GM18951 (cell line): Measurements from ENCODE around the gene TFF2.

Experiments used
- POLR2A ChIP-seq: IDR thresholded peaks from 4 replicates; pipeline ENCODE4 v1.6.1; 2011; ENCODE audit warnings: mild to moderate bottlenecking; ENCODE audit not compliant: insufficient read length, insufficient read depth; ENCODE audit errors: extremely low read depth
- in situ Hi-C: fragments of 300-500 bp; cut with MboI; formaldehyde crosslinking; loops from one replicate; pipeline ENCODE4 v1.12.0; 2022; ENCODE audit warnings: low sequenced_read_pairs, mixed read lengths, inconsistent platforms; ENCODE audit not compliant: unreplicated experiment

Gene TFF2

DNA sequence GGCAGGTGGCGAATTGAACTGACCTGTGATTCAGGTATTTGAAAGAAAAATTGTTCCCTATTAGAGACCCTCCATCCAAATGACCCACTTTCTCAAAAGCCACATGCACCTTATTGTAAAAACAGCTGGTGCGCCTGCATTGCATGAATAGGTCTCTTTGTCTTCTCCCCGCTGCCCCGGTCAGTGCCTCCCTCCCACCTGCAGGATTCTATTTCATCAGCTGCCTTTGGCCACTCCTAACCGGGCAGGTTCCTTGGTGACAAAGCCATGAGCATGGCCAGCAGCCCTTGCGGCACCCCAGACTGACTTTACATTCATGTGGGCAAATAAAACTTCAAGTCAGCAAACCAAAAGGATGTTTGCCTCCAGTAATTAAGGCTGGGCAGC, 38.6 kb upstream of the TFF2 start:
- in situ Hi-C loops = no loop called here
- TF ChIP-seq POLR2A = no peak

DNA sequence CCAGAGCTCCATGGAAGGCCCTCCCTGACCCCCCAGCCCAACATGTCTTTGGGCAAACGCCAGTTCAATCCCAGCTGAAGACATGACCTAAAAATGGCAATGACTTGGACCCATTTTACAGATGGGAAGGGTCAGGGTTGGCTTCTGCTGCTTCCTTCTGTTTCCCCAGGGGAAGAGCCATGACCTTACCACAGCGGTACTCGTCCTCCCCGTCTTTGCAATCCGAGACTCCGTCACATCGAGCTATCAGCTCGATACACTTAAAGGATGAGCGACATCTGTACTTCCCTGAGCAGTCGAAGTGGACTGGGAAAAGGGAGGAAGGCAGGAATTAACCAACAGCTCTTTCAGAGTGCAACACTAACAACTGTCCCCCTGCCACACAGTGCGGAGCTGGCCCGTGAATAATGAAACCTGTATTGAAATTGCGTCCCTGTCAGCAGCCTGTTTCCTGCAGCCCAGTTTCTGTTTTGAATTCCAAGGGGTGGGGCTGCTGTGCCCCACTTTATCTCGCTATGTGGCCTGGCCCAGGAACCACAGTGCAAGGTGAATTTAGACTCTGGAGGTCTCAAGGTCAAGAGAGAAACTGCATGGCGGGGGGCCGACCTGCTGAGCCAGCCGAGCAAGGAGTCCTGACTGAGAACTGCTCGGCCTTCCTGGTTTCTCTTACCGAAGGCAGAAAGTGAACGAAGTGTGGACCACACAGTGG, 38.1 kb upstream of the TFF2 start:
- in situ Hi-C loops = no loop called here
- TF ChIP-seq POLR2A = no peak

DNA sequence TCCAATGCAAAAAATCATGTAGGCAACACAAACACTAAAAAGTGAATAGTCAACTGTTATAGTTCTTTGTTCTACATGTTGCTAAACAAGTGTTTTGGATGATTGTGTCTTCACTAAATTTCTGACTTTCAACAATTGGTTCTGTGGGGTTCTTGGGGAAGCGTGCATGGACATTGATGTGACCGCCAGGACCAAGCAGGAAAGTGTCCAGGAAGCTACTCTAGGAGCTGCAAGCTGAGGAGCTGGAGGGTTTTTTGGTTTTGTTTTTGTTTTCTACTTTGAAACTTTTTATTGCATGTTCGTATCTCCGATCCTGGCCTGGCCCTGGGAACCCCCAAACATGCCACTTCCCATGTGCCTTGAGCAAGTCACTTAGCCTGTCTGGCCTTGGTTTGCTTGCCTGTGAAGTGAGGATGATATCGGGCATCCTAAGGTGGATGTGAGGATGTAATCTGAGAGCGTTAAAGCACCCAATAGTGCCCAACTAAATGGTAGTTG, 37.1 kb upstream of the TFF2 start:
- in situ Hi-C loops = no loop called here
- no peak for TF ChIP-seq POLR2A

- in situ Hi-C loops = no loop called here
- no peak for TF ChIP-seq POLR2A
Measured at GRCh38 chr21:42387164-42387563, 36.4 kb upstream of the TFF2 start.

DNA sequence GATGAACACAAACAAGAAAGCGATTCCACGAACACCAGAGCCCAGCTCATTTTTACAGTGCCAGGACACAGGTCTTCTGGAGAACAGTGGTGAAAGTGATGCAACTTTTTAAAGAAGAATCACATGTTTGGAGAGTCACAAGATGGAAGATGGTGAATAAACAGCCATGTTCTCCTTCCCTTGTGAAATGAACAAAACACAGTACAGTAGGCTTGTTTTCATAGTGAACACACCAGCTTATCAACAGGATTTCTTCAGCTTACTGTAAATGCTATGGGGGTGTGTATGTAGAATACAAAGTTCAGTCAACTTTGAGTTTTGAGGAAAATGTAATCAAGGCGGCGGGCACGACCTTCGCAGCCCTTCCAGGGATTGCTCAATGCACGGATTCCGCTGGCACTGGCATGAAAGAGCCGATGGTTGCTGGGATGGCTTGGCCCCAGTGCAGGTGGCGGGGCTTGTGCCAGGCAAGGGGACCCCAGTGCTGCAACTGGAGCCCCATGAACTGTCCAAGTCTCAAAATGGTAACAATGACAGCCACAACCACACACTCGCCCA, 35.3 kb upstream of the TFF2 start:
- no peak for TF ChIP-seq POLR2A
- in situ Hi-C loops = no loop called here

DNA sequence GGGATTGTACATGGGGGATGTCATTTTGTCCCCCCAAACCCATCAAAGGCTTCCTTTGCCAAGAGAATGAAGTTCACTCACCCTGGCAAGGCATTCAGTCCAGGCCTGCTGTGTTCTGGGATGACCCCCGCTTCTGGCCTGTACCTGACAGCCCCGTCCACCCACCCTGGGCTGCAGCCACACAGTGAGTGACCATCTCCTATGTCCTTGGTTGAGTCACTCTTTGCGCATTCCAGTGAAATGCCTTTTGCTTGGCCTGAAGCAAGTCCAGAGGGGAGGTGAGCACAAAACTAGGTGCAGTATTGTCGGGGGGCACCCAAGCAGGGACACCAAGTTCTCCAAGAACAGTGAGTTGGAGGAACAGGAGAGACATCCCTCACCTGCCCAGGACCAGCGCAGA, 34.8 kb upstream of the TFF2 start:
- no peak for TF ChIP-seq POLR2A
- in situ Hi-C loops = no loop called here

DNA sequence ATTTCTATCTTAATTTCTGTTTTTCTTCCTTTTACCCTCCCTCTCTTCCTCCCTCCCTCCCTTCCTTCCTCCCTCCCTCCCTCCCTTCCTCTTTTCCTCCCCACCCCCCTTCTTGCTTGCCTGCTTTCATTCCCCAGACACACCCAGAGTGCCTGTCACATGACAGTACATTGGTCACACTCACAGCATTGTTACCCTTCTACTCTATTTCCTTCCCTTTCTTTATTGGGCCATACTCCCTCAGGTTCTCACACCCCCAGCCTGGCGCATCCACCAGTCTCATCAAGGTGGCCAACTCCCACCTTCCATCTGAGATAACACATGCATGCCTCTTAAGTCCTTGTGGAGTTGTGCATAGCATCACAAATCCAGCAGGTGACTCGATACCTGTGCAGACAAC, 34.2 kb upstream of the TFF2 start:
- in situ Hi-C loops = no loop called here
- no peak for TF ChIP-seq POLR2A

DNA sequence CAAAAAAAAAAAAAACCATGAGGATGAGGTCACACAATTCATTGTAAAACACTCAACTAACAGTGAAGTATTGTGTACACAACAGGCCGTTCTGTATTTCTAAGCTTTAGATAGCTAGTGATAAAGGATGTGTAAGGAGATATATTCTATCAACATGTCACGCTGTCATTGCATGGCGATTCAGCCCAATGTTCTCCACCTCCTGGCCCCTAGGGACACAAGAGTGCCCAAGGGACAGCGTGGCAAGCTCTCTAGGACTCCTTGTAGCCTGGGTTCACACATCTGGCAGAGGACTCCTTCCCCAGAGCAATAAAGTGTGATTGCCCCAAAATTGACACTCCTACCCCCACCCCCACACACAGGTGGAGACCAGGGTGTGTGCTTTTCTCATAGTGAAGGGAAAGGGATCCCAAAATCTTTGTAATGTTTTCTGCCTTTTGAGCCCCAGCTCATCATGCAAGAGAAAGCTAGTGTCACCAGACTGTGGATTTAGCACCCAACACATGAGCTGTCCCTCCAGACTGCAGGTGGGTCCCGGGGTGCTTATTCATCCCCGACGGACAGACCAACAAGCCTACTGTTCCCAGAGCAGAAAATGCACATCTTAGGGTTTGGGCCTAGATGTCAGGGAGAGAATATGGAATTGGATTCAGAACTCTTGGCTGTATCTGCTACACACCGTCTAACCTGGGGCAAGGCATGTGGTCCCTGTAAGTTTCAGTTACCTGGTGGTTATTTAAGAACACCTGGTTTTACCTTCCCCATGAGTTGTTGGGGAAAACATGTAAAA, 33.6 kb upstream of the TFF2 start:
- in situ Hi-C loops = no loop called here

DNA sequence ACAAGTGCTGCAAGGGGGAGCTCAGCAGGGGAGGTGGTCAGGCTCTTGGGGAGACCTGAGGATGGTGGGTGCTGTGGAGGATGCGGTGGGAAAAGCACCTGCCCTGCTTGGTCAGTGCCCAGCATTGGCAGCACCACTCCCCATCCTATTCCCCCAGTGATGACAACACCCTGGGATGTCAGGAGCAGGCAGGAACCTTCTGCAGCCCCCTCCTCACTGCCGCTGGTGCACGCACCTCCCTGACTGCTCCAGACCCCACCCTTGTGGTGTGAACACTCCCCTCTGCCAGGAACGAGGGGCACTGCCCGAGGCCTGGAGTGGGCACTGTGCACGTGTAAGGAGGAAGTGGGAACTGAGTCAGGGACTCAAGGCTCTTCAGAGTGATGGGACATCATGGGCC, 32.5 kb upstream of the TFF2 start:
- in situ Hi-C loops = no loop called here
- TF ChIP-seq POLR2A = no peak

More for the DNA sequence above, 33.6 kb upstream of the TFF2 start:
- TF ChIP-seq POLR2A = no peak

GRCh38 chr21:42382915-42383314, 32.1 kb upstream of the TFF2 start:
- in situ Hi-C loops = no loop called here
- no peak for TF ChIP-seq POLR2A

GRCh38 chr21:42381347-42381984, 30.7 kb upstream of the TFF2 start:
- in situ Hi-C loops = no loop called here
- TF ChIP-seq POLR2A = no peak

DNA sequence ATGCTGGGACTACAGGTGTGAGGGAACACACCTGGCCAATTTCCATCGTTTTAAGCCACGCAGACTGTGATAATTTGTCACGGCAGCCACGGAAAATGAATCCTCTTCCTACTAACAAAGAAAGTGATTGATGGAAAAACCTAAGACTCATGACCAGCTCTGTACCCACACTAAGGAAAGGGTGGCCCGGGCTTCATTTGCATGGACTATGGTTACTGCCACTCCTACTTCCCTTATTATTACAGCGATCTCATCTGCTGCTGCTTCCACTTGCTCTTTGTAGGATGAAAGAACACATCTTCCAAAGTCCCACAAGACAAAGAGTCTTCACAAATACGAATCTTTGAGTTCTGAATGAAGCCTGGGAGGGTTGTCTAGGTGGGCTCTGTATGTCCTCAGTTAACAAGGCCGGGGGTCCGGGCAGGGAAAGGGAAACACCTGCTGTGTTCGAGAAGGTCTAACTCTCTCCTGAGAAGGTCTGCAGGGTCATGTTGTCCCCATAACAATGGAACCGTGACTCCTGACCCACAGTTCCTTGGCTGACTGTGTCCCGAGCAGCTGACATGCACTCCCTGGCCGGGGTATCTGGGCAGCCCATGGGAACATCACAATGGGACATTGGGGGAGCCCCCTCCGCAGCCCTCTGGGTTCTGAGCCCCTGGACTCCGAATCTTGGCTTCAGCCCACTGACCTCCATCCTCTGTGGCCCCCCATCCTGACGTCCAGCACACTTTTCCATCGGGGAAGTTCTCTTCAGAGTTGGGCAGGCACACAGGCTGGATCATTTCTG, 28.8 kb upstream of the TFF2 start:
- in situ Hi-C loops = no loop called here
- TF ChIP-seq POLR2A = no peak

DNA sequence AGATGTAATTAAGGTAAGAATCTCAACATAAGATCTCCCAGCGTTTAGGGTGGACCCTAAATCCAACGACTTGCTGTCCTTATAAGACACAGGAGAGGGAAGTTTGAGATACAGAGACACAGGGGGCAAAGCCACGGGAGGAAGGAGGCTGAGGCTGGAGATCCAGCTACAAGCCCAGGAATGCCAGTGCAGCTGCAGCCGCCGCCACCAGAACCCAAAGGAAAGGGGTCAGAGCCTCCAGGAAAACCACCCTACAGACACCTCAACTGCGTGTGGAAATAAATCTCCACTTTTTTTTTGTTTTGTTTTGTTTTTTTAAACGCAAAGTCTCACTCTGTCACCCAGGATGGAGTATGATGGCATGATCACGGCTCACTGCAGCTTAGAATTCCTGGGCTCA, 27.6 kb upstream of the TFF2 start:
- in situ Hi-C loops = no loop called here
- TF ChIP-seq POLR2A = no peak
